HG02610 (cell line): ENCODE results near the gene PRKCZ.

Source experiments
- ATAC-seq: cut with Tn5 transposase; IDR thresholded peaks from one replicate; pipeline ENCODE4 v1.9.1; 2021; ENCODE audit warnings: mild to moderate bottlenecking, moderate library complexity; ENCODE audit not compliant: unreplicated experiment

PRKCZ gene

DNA sequence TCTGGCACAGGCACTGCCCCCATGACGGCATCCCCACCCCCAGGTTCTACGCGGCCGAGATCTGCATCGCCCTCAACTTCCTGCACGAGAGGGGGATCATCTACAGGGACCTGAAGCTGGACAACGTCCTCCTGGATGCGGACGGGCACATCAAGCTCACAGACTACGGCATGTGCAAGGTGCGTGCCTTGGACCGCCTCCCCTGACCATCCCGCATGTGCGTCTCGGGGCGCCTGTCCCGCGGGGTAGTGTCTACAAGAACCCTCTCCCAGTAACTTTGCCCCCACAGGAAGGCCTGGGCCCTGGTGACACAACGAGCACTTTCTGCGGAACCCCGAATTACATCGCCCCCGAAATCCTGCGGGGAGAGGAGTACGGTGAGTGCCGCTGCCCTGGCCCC, 121.8 kb downstream of the PRKCZ start:
- no peak for ATAC-seq

- no peak for ATAC-seq
Measured at GRCh38 chr1:2172551-2173146, 122.4 kb downstream of the PRKCZ start.

DNA sequence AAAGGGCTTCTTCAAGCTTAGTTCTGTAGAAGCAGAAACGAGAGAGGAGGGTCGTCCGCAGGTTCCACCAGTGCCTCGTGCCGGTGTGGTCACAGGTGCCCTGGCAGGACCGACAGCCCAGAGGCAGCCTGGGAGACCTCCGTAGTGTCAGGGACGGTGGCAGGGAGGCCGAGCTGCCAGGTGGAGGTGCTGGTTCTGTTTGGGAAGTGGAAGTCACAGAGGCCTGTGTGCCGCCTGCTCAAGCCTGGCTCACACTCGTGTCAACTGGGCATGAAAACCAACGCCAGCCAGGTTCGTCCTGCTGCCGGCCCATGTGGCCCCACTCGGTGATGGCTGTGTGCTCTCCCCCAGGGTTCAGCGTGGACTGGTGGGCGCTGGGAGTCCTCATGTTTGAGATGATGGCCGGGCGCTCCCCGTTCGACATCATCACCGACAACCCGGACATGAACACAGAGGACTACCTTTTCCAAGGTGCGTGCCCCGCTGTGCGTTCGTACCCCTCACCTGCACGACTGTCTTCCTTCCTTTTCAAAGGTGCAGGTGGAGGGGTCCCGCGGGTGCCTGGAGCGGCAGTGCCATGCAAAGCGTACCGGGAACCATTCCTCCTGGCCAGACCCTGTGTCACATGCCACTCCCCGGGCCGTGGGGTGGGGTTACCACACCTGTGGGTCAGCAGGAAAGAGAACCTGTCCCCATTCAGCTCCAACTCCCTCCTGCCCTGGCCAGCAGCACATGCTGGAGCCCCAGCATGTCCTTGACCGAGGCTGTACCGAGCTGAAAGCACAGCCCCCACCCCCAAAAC, 123.5 kb downstream of the PRKCZ start:
- no peak for ATAC-seq

GRCh38 chr1:2174348-2175054, 124.3 kb downstream of the PRKCZ start:
- no peak for ATAC-seq

DNA sequence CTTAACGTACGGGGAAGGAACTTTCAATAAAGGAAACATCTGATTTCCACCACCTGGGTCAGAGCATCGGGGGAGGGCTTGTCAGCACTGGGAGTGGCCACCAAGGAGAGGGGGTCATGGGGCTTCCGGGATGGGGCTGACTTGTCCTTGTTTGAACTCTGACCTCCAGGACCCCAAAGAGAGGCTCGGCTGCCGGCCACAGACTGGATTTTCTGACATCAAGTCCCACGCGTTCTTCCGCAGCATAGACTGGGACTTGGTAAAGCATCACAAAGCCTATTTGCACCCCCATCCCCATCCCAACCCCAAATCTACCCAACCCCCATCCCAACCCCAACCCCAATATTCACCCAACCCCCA, 124.8 kb downstream of the PRKCZ start:
- no peak for ATAC-seq

- no peak for ATAC-seq
Measured at GRCh38 chr1:2175681-2176454, 125.7 kb downstream of the PRKCZ start.

- ATAC-seq, result no peak
Measured at GRCh38 chr1:2176615-2177014, 126.4 kb downstream of the PRKCZ start.

DNA sequence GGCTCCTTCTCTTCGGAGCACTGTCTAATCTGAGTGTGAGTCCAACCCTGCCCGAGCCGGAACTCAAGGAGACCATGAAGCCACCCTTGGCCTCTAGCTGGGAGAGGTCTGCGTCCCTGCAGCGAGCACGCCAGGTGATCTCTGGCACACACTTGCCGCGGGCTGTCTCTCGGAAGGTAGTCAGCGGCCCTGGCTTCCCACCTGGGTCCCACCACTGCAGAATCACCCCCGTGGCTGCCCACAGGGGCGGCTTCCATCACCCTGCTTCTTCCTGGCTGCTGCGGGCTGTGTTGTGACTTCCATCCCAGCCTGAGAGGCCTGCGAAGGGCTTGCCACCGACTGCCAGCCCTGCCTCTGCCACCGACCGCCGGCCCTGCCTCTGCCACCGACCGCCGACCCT, 127.3 kb downstream of the PRKCZ start:
- no peak for ATAC-seq

DNA sequence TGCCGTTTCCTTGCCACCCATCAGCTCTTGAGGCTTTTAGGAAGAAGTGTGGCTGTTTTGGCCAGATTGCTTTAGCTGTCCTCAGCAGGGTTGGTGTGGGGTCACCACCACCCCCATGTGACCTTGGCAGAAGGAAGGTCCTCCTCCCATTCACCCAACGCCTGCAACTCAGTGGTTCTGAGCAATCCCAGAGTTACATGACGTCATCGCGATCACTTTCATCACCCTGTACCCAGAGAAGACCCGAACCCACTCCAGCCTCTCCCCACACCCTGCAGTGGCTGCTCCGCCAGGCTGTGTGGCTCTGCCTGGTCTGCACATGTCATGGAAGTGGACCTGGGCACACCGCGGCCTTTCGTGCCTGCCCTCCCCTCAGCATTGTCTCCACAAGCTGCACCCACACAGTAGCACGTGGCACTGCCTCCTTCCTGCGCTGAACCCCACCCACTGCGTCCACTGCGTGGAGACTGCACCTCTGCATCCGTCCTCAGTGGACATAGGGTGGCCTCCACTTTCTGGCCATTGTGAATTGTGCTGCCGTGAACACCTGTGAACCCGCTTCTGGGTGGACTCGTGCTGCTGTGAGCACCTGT, 127.8 kb downstream of the PRKCZ start:
- ATAC-seq, result no peak

- no peak for ATAC-seq
Measured at GRCh38 chr1:2178875-2179274, 128.7 kb downstream of the PRKCZ start.

- no peak for ATAC-seq
Measured at GRCh38 chr1:2179283-2180013, 129.2 kb downstream of the PRKCZ start.

- no peak for ATAC-seq
Measured at GRCh38 chr1:2180297-2181245, 130.4 kb downstream of the PRKCZ start.

DNA sequence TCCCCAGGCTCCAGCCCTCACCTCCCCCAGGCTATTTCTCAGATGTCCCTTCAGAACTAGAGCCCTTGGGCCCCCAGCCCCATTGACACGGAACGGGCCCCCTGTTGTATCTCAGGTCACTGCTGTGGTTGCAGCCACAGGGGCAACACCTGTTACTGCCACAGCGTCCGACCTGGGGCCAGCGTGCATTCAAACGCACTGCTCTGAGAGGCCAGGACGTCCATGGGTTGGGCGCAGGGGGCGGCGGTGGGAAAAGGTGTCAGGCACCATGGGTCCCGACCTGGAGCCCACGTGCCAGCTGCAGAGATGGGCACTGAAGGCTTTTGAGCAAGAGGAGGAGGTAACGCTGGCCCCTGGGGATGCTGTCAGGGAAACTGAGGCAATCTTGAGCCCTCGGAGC, 131.1 kb downstream of the PRKCZ start:
- ATAC-seq, result no peak

DNA sequence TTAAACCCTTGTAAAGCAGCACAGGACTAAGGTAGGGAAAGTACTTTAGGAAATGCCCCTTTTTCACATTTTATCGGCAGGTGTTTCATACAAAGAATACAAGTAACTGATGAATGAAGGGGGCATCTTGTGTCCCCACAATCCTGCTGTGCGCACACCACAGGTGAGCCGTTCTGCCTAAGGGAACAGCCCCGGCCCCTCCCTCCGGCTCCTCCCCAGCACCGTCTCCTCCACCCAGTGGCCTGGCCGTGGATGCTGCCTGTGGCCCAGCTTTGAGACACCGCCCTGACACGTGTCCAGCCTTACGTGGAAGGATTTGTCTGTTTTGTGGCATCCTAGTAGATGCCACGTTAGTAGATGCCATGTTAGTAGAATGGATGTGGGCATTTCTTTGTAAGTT, 131.5 kb downstream of the PRKCZ start:
- no peak for ATAC-seq

DNA sequence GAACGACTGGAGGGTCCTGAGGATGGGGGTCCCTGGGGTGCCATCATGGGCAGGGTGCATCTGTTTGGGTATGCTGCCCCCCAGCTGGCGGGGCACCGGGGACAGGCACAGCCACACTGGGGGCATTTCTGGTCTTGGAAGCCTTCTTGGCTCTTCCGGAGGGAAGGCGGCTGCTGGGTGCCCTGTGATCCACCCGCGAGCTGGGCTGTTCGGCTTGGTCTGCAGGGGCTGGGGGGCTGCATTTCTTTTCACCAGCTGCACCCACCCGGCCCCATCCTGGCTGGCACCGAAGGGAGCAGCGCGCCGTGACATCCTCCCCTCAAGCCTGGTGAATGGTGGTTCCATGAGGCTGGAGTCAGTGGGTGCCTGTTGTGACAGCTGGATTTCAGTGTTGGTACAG, 132.2 kb downstream of the PRKCZ start:
- no peak for ATAC-seq

GRCh38 chr1:2183937-2184334, 133.7 kb downstream of the PRKCZ start:
- ATAC-seq, result no peak

GRCh38 chr1:2184531-2184930, 134.3 kb downstream of the PRKCZ start:
- ATAC-seq, result no peak

DNA sequence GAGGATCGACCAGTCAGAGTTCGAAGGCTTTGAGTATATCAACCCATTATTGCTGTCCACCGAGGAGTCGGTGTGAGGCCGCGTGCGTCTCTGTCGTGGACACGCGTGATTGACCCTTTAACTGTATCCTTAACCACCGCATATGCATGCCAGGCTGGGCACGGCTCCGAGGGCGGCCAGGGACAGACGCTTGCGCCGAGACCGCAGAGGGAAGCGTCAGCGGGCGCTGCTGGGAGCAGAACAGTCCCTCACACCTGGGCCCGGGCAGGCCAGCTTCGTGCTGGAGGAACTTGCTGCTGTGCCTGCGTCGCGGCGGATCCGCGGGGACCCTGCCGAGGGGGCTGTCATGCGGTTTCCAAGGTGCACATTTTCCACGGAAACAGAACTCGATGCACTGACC, 134.7 kb downstream of the PRKCZ start:
- no peak for ATAC-seq
